Measurements from ENCODE around the gene CLASP1. TPM values are rescaled to one million over a fixed set of nuclear protein-coding genes. Genes with fewer than 3 reads are reported as not detected.

Gene CLASP1
- total RNA-seq, 1 experiment from 2014 or later, result 49.2 TPM

DNA sequence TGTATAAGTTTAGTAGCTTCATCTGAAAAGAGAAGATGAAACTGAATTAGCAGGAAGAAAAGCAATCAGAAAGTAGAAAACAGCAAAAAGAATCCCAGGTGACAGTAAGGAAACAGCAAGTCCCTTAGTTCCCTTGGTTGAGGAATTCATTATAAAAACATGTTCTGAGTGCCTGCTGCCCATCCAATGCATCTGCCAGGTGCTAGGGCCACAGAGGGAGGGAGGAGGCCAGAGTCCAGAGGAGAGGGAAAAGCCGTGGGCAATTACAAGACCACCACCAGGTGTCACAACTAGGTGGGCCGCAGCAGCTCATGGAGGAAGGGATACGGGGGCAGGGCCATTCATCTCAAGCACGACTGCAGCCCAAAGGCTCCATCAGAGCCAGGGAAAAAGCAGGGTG is 308.3 kb downstream of the CLASP1 start:
- no peaks in the 10 kb centered on the region for H3K9me3 ChIP-seq (ENCODE audit: control insufficient read depth, insufficient read depth, low read depth, low read length)
- H3K27ac ChIP-seq (ENCODE audit: low read length), result no peak overlapping the region
- ChIA-PET CTCF (no interaction called here), POLR2A (interaction anchor here (0.5 kb wide), 1 partner anchor 286 kb away, joined by 18 read pairs; no protein-coding TSS in a partner anchor)
- no peaks in the 10 kb centered on the region for H3K36me3 ChIP-seq (ENCODE audit: control insufficient read depth, insufficient read depth, low read length)
- ATAC-seq (no peak), DNase-seq (ENCODE audit: low read depth, low spot score) (no peak)
- in situ Hi-C loops (cut with HindIII; ENCODE audit: low pct_unique_long_range_greater_than_20kb, low sequenced_read_pairs) (no loop called here), intact Hi-C loops (cut with micrococcal nuclease; ENCODE audit: unreplicated experiment) (no loop called here)
- no peaks in the 10 kb centered on the region for H3K4me1 ChIP-seq (ENCODE audit: control insufficient read depth, insufficient read depth, low read length)
- H3K4me3 ChIP-seq (ENCODE audit: low read depth in 2 of 2, low read length in 2 of 2), result no peak overlapping the region
- no TSS peak for BruUV-seq (replicated peaks)
- no peaks in the 10 kb centered on the region for H3K27me3 ChIP-seq (ENCODE audit: control insufficient read depth, insufficient read depth, low read length)
- TF ChIP-seq, protein P1, sequence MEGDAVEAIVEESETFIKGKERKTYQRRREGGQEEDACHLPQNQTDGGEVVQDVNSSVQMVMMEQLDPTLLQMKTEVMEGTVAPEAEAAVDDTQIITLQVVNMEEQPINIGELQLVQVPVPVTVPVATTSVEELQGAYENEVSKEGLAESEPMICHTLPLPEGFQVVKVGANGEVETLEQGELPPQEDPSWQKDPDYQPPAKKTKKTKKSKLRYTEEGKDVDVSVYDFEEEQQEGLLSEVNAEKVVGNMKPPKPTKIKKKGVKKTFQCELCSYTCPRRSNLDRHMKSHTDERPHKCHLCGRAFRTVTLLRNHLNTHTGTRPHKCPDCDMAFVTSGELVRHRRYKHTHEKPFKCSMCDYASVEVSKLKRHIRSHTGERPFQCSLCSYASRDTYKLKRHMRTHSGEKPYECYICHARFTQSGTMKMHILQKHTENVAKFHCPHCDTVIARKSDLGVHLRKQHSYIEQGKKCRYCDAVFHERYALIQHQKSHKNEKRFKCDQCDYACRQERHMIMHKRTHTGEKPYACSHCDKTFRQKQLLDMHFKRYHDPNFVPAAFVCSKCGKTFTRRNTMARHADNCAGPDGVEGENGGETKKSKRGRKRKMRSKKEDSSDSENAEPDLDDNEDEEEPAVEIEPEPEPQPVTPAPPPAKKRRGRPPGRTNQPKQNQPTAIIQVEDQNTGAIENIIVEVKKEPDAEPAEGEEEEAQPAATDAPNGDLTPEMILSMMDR (IDR thresholded peaks at IDR 0.05), result no peak
- TF ChIP-seq TCF7L2 (IDR thresholded peaks at IDR 0.05; ENCODE audit: low read depth, low read length), result no peak
- no peak for TF ChIP-seq SIN3A (IDR thresholded peaks at IDR 0.05; ENCODE audit: borderline replicate concordance, insufficient read depth, low read depth, low read length)
- TF ChIP-seq, protein P2, sequence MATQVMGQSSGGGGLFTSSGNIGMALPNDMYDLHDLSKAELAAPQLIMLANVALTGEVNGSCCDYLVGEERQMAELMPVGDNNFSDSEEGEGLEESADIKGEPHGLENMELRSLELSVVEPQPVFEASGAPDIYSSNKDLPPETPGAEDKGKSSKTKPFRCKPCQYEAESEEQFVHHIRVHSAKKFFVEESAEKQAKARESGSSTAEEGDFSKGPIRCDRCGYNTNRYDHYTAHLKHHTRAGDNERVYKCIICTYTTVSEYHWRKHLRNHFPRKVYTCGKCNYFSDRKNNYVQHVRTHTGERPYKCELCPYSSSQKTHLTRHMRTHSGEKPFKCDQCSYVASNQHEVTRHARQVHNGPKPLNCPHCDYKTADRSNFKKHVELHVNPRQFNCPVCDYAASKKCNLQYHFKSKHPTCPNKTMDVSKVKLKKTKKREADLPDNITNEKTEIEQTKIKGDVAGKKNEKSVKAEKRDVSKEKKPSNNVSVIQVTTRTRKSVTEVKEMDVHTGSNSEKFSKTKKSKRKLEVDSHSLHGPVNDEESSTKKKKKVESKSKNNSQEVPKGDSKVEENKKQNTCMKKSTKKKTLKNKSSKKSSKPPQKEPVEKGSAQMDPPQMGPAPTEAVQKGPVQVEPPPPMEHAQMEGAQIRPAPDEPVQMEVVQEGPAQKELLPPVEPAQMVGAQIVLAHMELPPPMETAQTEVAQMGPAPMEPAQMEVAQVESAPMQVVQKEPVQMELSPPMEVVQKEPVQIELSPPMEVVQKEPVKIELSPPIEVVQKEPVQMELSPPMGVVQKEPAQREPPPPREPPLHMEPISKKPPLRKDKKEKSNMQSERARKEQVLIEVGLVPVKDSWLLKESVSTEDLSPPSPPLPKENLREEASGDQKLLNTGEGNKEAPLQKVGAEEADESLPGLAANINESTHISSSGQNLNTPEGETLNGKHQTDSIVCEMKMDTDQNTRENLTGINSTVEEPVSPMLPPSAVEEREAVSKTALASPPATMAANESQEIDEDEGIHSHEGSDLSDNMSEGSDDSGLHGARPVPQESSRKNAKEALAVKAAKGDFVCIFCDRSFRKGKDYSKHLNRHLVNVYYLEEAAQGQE (IDR thresholded peaks at IDR 0.05; ENCODE audit: insufficient read depth in 1 of 2, low read depth in 2 of 2, low read length in 1 of 2), result no peak
- TF ChIP-seq POLR2AphosphoS5 (IDR thresholded peaks at IDR 0.05; ENCODE audit: low read depth, low read length), result no peak

DNA sequence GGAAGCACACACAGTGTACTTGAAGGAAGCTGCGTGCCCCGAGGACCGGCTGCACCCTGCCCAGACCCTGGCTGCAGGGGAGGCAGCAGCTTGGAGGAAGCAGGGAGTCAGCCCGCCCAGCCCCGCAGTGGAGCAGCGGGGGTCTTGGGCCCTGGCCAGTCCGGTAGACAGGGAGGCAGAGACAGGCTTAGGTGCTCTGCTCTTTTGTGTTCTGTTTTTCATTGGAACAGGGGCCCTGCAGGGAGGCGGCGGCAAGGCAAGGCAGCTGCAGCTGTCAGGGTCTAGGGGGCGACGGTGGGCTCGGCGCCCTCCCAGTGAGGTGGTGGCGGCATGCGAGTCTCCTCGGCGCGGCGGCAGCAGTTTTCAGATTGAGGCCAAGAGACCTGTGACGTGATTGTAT is 311.0 kb downstream of the CLASP1 start:
- Histone ChIP-seq H3K27me3 (ENCODE audit: control insufficient read depth, insufficient read depth, low read length) (no peaks in the 10 kb centered on the region), H3K9me3 (ENCODE audit: control insufficient read depth, insufficient read depth, low read depth, low read length) (no peaks in the 10 kb centered on the region), H3K36me3 (ENCODE audit: control insufficient read depth, insufficient read depth, low read length) (no peaks in the 10 kb centered on the region), H3K27ac (ENCODE audit: low read length) (no peak overlapping the region), H3K4me1 (ENCODE audit: control insufficient read depth, insufficient read depth, low read length) (no peaks in the 10 kb centered on the region), H3K4me3 (ENCODE audit: low read depth in 2 of 2, low read length in 2 of 2) (no peak overlapping the region)
- ATAC-seq (no peak), DNase-seq (ENCODE audit: low read depth, low spot score) (no peak)
- ChIA-PET CTCF (interaction anchor here (0.6 to 0.7 kb wide), 3 partner anchors 177 to 640 kb away, joined by 3 read pairs; no protein-coding TSS in a partner anchor), POLR2A (no interaction called here)
- TF ChIP-seq POLR2AphosphoS5 (IDR thresholded peaks at IDR 0.05; ENCODE audit: low read depth, low read length) (no peak), SIN3A (IDR thresholded peaks at IDR 0.05; ENCODE audit: borderline replicate concordance, insufficient read depth, low read depth, low read length) (no peak), TCF7L2 (IDR thresholded peaks at IDR 0.05; ENCODE audit: low read depth, low read length) (no peak)
- TF ChIP-seq, protein P2 (IDR thresholded peaks at IDR 0.05; ENCODE audit: insufficient read depth in 1 of 2, low read depth in 2 of 2, low read length in 1 of 2), result no peak
- TF ChIP-seq, protein P1 (IDR thresholded peaks at IDR 0.05), result no peak
- in situ Hi-C loops (cut with HindIII; ENCODE audit: low pct_unique_long_range_greater_than_20kb, low sequenced_read_pairs) (no loop called here), intact Hi-C loops (cut with micrococcal nuclease; ENCODE audit: unreplicated experiment) (no loop called here)
- BruUV-seq (replicated peaks), result no TSS peak
